Transverse colon (tissue), 4 donors: ENCODE measurements around the gene BICD1.

Experiments used
- CTCF ChIP-seq, 5 experiments: fragments of 200-600 bp in 3 of 5; fragments of 450-650 bp in 2 of 5; sonication (generic) in 3 of 5; IDR thresholded peaks; 1 replicate in 2 of 5; 2 replicates in 3 of 5; pipeline ENCODE4 v1.5.1; 2016 to 2017; ENCODE audit warnings: antibody characterized with exemption in 5 of 5, inconsistent platforms in 3 of 5, mild to moderate bottlenecking in 2 of 5, moderate library complexity in 1 of 5
- POLR2A ChIP-seq: fragments of 450-650 bp; IDR thresholded peaks from one replicate; pipeline ENCODE4 v1.6.1; 2016; ENCODE audit warnings: antibody characterized with exemption, mild to moderate bottlenecking, moderate library complexity
- POLR2AphosphoS5 ChIP-seq, 3 donors: sonication (generic); formaldehyde crosslinking; IDR thresholded peaks; one replicate each; pipeline ENCODE4 v1.6.1; 2016; ENCODE audit warnings: antibody characterized with exemption in 3 of 3

- no peak for TF ChIP-seq CTCF (IDR thresholded peaks at IDR 0.05)
- TF ChIP-seq POLR2A: no peak
- no peak for TF ChIP-seq POLR2AphosphoS5 (IDR thresholded peaks at IDR 0.05)
These were observed 48.4 kb downstream of the BICD1 start for GRCh38 chr12:32155041-32155440.
